Upper lobe of left lung (tissue), 6 donors: ENCODE results near the gene TSHZ2. TPM values are rescaled to one million over a fixed set of nuclear protein-coding genes. Genes with fewer than 3 reads are reported as not detected.

Source experiments
- ATAC-seq, 2 donors: fragments of 200-7000 bp; cut with Tn5 transposase; one replicate each; pipeline ENCODE4 v1.9.1; 2022; ENCODE audit warnings: mild to moderate bottlenecking in 2 of 2, moderate library complexity in 2 of 2; ENCODE audit not compliant: low FRiP score in 2 of 2
- DNase-seq, 2 donors: peaks; one replicate each; pipeline ENCODE4 v3.0.0-alpha.2; 2019 to 2020
- H3K27ac ChIP-seq, 4 donors: fragments of 200-600 bp; sonication (generic); one replicate each; pipeline ENCODE4 v1.5.1; 2016 to 2019
- H3K27me3 ChIP-seq, 4 donors: fragments of 200-600 bp; sonication (generic); one replicate each; pipeline ENCODE4 v1.5.1; 2017 to 2019
- H3K36me3 ChIP-seq, 4 donors: fragments of 200-600 bp; sonication (generic); one replicate each; pipeline ENCODE4 v1.5.1; 2016 to 2019
- H3K4me1 ChIP-seq, 4 donors: fragments of 200-600 bp; sonication (generic); one replicate each; pipeline ENCODE4 v1.5.1; 2018 to 2019
- H3K4me3 ChIP-seq, 4 donors: fragments of 200-600 bp; sonication (generic); one replicate each; pipeline ENCODE4 v1.5.1; 2017 to 2019; ENCODE audit warnings: mild to moderate bottlenecking in 2 of 4, moderate library complexity in 1 of 4
- H3K9me3 ChIP-seq, 4 donors: fragments of 200-600 bp; sonication (generic); one replicate each; pipeline ENCODE4 v1.5.1; 2018 to 2019
- CTCF ChIP-seq, 6 experiments: fragments of 450-650 bp in 4 of 6; fragments of 200-600 bp in 2 of 6; sonication (generic) in 2 of 6; IDR thresholded peaks; one replicate each; pipeline ENCODE4 v1.5.1; 2016 to 2019; ENCODE audit warnings: antibody characterized with exemption in 6 of 6
- EP300 ChIP-seq, 4 donors: sonication (generic); formaldehyde crosslinking; IDR thresholded peaks; one replicate each; pipeline ENCODE4 v1.5.1; 2017; ENCODE audit warnings: antibody characterized with exemption in 4 of 4, control low read depth in 2 of 4
- POLR2A ChIP-seq, 4 donors: fragments of 450-650 bp; IDR thresholded peaks; one replicate each; pipeline ENCODE4 v1.5.1; 2016 to 2017; ENCODE audit warnings: antibody characterized with exemption in 4 of 4, mild to moderate bottlenecking in 2 of 4
- POLR2AphosphoS5 ChIP-seq, 2 donors: sonication (generic); formaldehyde crosslinking; IDR thresholded peaks; one replicate each; pipeline ENCODE4 v1.5.1; 2017; ENCODE audit warnings: antibody characterized with exemption in 2 of 2
- WGBS, 2 donors: methylation state at CpG; one replicate each; pipeline ENCODE4 v1.1.5; 2017 to 2018; 5-methylcytosine and 5-hydroxymethylcytosine counted together
- total RNA-seq, 6 donors: library from RNA; depleted of rRNA in 4 of 6; stranded (reverse); fragments of >200 nt in 4 of 6; gene quantifications; one replicate each; pipeline versions ENCODE4 v1.1.0 to v1.2.1, GENCODE V29; 2016 to 2021
- donor health status: DM: no; HTN: no; CAD: no; lungs with moderate emphysema.
- donor health status: DM: no; HTN: yes; CAD: no; lungs with severe emphysema.

TSHZ2 gene
- total RNA-seq, 6 donors from 2014 or later: 1.8 to 10.0 (median 3.2) TPM

- TF ChIP-seq EP300 (IDR thresholded peaks at IDR 0.05) (no peak), POLR2AphosphoS5 (IDR thresholded peaks at IDR 0.05) (no peak), POLR2A (IDR thresholded peaks at IDR 0.05) (no peak), CTCF (IDR thresholded peaks at IDR 0.05) (no peak)
- ATAC-seq (no peak), DNase-seq (no peak)
- Histone ChIP-seq H3K36me3 (no peaks in the 10 kb centered on the region), H3K9me3 (peaks cover 0 to 6% (median 2%) of the 10 kb centered on the region in 4 donors), H3K4me1 (peaks cover 0 to 4% (median 2%) of the 10 kb centered on the region in 4 donors), H3K27me3 (no peaks in the 10 kb centered on the region), H3K4me3 (no peak overlapping the region), H3K27ac (no peak overlapping the region)
- 78 to 81% methylated on average over 7 of the region's 7 CpGs for WGBS, 2 donors
Measured at GRCh38 chr20:53069132-53069531, 97.0 kb downstream of the TSHZ2 start.

- TF ChIP-seq POLR2A (IDR thresholded peaks at IDR 0.05) (no peak), EP300 (IDR thresholded peaks at IDR 0.05) (no peak), CTCF (IDR thresholded peaks at IDR 0.05) (no peak), POLR2AphosphoS5 (IDR thresholded peaks at IDR 0.05) (no peak)
- DNase-seq (no peak), ATAC-seq (no peak)
- Histone ChIP-seq H3K9me3 (peaks cover 0 to 6% (median 2%) of the 10 kb centered on the region in 4 donors), H3K27me3 (no peaks in the 10 kb centered on the region), H3K4me1 (peaks cover 0 to 4% (median 2%) of the 10 kb centered on the region in 4 donors), H3K4me3 (no peak overlapping the region), H3K36me3 (no peaks in the 10 kb centered on the region), H3K27ac (no peak overlapping the region)
- 52 to 54% methylated on average over 4 of the region's 4 CpGs for WGBS, 2 donors
Measured at GRCh38 chr20:53070224-53070623, 98.1 kb downstream of the TSHZ2 start.

- H3K36me3 ChIP-seq: no peaks in the 10 kb centered on the region
- H3K4me1 ChIP-seq: peaks cover 0 to 4% (median 2%) of the 10 kb centered on the region in 4 donors
- H3K9me3 ChIP-seq: peaks cover 0 to 6% (median 2%) of the 10 kb centered on the region in 4 donors
- ATAC-seq (no peak), DNase-seq (no peak)
- 38 to 39% methylated on average over 8 of the region's 8 CpGs for WGBS, 2 donors
- no peaks in the 10 kb centered on the region for H3K27me3 ChIP-seq
- no peak overlapping the region for H3K27ac ChIP-seq
- TF ChIP-seq EP300 (IDR thresholded peaks at IDR 0.05) (peak in 1 of 4 donors; percentile 6), CTCF (IDR thresholded peaks at IDR 0.05) (no peak), POLR2AphosphoS5 (IDR thresholded peaks at IDR 0.05) (peak in 1 of 2 donors; percentile 26), POLR2A (IDR thresholded peaks at IDR 0.05) (no peak)
- H3K4me3 ChIP-seq: no peak overlapping the region
Measured at GRCh38 chr20:53070706-53071392, 98.7 kb downstream of the TSHZ2 start.

GRCh38 chr20:53071833-53072232, 99.7 kb downstream of the TSHZ2 start:
- DNase-seq (no peak), ATAC-seq (no peak)
- Histone ChIP-seq H3K4me3 (no peak overlapping the region), H3K9me3 (peaks cover 0 to 6% (median 2%) of the 10 kb centered on the region in 4 donors), H3K27ac (no peak overlapping the region), H3K27me3 (no peaks in the 10 kb centered on the region), H3K36me3 (no peaks in the 10 kb centered on the region), H3K4me1 (peaks cover 0 to 7% (median 2%) of the 10 kb centered on the region in 4 donors)
- no peak for TF ChIP-seq CTCF (IDR thresholded peaks at IDR 0.05)
- 80 to 86% methylated on average over 8 of the region's 8 CpGs for WGBS, 2 donors
